DND-41 (cell line): ENCODE results near the gene RBM20.

Experiments used
- EZH2 ChIP-seq: IDR thresholded peaks from 3 replicates; pipeline ENCODE4 v1.6.1; 2012; ENCODE audit warnings: borderline replicate concordance, low read depth, mild to moderate bottlenecking, moderate library complexity, low read length, inconsistent platforms; ENCODE audit not compliant: severe bottlenecking
- TF ChIP-seq, protein P1 (sequence below): IDR thresholded peaks from 2 replicates; pipeline ENCODE4 v1.5.1; 2012; ENCODE audit warnings: borderline replicate concordance, low read length, moderate library complexity, mild to moderate bottlenecking; ENCODE audit not compliant: poor library complexity, severe bottlenecking; ENCODE audit errors: extremely low read depth

- TF ChIP-seq, protein P1, sequence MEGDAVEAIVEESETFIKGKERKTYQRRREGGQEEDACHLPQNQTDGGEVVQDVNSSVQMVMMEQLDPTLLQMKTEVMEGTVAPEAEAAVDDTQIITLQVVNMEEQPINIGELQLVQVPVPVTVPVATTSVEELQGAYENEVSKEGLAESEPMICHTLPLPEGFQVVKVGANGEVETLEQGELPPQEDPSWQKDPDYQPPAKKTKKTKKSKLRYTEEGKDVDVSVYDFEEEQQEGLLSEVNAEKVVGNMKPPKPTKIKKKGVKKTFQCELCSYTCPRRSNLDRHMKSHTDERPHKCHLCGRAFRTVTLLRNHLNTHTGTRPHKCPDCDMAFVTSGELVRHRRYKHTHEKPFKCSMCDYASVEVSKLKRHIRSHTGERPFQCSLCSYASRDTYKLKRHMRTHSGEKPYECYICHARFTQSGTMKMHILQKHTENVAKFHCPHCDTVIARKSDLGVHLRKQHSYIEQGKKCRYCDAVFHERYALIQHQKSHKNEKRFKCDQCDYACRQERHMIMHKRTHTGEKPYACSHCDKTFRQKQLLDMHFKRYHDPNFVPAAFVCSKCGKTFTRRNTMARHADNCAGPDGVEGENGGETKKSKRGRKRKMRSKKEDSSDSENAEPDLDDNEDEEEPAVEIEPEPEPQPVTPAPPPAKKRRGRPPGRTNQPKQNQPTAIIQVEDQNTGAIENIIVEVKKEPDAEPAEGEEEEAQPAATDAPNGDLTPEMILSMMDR: no peak
- TF ChIP-seq EZH2: no peak
These were observed 166.5 kb downstream of the RBM20 start for GRCh38 chr10:110810625-110811024.
